C4-2B (cell line): ENCODE measurements around the gene GCG.

Source experiments
- H3K27ac ChIP-seq: fragments of 450-650 bp; 2 replicates; pipeline ENCODE4 v1.5.1; 2017
- ZFX ChIP-seq: fragments of 450-650 bp; IDR thresholded peaks from 2 replicates; pipeline ENCODE4 v1.6.1; 2017
- TF ChIP-seq, protein P1 (sequence below): fragments of 450-650 bp; conservative IDR thresholded peaks from 2 replicates; pipeline ENCODE4 v1.5.1; 2017; ENCODE audit warnings: mild to moderate bottlenecking

Gene GCG

DNA sequence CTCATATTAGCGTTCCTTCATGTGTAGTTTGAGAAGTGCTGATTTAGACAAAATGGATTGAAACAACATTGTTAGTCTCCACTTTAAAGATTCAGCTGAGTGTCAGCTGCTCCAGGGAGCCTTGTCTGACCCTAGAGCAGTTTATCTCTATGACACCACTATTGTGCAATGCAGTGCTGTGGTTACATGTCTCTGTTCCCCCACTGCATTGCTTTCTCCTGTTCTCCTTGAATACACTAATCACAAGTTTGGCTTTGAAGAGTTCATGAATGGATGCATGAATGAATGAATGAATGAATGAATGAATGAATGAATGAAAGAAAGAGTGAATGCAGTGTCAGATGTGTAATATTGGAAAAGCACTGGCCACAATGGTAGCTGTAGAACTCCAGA, 38.3 kb downstream of the GCG start:
- no peak for TF ChIP-seq ZFX
- TF ChIP-seq, protein P1, sequence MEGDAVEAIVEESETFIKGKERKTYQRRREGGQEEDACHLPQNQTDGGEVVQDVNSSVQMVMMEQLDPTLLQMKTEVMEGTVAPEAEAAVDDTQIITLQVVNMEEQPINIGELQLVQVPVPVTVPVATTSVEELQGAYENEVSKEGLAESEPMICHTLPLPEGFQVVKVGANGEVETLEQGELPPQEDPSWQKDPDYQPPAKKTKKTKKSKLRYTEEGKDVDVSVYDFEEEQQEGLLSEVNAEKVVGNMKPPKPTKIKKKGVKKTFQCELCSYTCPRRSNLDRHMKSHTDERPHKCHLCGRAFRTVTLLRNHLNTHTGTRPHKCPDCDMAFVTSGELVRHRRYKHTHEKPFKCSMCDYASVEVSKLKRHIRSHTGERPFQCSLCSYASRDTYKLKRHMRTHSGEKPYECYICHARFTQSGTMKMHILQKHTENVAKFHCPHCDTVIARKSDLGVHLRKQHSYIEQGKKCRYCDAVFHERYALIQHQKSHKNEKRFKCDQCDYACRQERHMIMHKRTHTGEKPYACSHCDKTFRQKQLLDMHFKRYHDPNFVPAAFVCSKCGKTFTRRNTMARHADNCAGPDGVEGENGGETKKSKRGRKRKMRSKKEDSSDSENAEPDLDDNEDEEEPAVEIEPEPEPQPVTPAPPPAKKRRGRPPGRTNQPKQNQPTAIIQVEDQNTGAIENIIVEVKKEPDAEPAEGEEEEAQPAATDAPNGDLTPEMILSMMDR = no peak
- H3K27ac ChIP-seq = no peak overlapping the region

DNA sequence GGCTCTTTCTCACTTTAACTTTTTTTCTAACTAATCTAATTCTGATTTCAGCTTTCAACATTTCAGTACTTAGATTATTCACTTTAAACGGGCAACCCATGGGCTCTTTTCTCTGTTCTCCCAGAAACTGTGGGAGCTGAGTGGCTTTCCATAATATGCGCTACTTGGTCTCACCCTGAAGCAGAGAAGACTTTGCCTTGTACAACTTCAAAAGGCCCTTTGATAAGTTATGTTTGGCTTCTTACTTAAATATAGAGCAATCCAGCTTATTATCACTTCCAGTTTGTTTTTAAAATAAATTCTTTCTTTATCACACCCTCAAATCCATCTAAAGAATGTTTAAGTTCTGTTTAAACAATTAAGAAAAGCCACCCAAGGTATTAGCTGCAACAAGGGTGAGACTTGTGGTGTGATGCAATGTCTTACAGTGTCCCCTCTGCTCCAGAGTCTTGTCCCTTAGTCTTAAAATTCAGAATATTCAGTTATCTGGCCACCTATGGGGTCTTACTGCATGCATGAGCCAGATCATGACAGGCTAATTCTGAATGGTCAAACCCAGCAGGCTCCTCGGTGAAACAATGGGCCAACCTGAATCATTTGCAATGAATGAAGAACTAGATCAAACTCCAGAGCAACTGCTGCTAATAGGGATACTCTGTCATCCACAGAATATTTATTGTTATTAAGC, 38.8 kb downstream of the GCG start:
- TF ChIP-seq ZFX = no peak
- TF ChIP-seq, protein P1 = no peak
- no peak overlapping the region for H3K27ac ChIP-seq

DNA sequence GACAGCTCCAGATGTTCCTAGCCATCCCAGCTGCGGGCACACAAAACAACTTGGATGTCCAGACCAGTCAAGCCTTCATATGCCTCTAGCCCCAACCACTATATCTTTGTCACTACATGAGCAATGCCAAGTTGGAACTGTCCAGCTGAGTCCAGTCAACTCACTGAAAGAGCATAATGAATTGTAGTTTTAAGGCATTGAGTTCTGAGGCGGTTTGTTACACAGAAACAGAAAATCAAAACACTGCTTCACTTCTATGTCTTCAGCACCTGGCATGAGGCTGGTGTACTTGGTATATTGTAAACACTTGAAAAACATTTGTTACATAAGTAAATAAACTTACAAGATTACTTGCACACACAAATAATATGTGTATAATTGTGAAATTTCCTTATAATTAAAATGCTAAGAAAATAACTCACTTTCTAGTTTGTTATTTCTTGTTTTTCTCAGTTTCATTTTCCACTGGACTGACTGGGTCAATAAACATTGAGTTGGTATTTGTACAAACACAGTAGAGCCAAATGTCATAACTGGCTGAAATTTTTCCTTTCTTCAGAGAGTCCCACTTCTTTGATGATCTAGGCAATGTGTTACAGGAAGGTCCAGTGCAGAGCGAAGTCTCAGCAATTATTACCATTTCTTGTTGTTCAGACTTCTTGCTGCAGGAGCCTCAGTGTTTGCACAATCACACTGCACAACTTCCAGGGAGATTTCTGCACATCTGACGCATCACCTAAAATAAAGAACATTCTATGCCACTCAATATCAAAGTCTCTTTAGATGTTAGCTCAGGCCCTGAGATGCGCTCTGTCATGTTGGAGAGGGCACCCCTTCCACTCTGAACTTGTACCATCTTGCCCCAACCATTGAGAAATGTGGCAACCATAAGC, 39.8 kb downstream of the GCG start:
- H3K27ac ChIP-seq = no peak overlapping the region
- TF ChIP-seq, protein P1 = no peak
- no peak for TF ChIP-seq ZFX

GRCh38 chr2:162107361-162107901, 44.6 kb downstream of the GCG start:
- TF ChIP-seq, protein P1 = no peak
- H3K27ac ChIP-seq = no peak overlapping the region

GRCh38 chr2:162106746-162107145, 45.3 kb downstream of the GCG start:
- H3K27ac ChIP-seq = no peak overlapping the region
- TF ChIP-seq, protein P1 = no peak
- no peak for TF ChIP-seq ZFX

DNA sequence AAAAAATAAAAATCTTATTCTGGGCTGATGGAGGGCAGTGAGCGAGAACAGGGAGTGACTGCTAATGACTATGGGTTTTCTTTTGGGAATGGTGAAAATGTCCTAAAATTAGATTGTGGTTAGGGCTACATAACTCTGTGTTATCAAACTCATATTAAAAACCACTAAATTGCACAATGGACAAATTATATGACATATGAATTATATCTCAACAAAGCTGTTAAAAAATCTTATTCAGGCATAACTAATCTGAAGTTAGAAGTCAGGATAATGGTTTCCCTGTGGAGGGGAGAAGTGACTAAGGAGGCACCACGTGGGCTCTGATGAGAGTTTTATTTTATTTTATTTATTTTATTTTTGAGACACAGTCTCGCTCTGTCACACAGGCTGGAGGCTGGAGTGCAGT, 45.9 kb downstream of the GCG start:
- TF ChIP-seq, protein P1 = no peak
- no peak for TF ChIP-seq ZFX

More for the DNA sequence above, 45.9 kb downstream of the GCG start:
- H3K27ac ChIP-seq = no peak overlapping the region
